Adipose tissue (tissue), 3 donors: ENCODE data around the gene PLA2G12A. TPM values are rescaled to one million over a fixed set of nuclear protein-coding genes. Genes with fewer than 3 reads are reported as not detected.
"Not testable (repeated sequence)": the region's sequence is repeated elsewhere in the genome, so short reads cannot be mapped to it uniquely, and the experiment has no call there.

Source experiments
- H3K27ac ChIP-seq: one replicate; pipeline ENCODE4 v1.5.1; 2013; ENCODE audit warnings: low read depth, low read length
- WGBS, 3 donors: extraction: QIAGEN DNeasy Blood & Tissue Kit; methylation state at CpG; one replicate each; pipeline ENCODE4 v1.1.7; 2013; 5-methylcytosine and 5-hydroxymethylcytosine counted together
- polyA plus RNA-seq, 3 donors: library from polyadenylated mRNA; stranded (reverse); fragments of 200-250 nt; gene quantifications; one replicate each; pipeline ENCODE4 v1.2.3, GENCODE V29; 2013
- donor health status: healthy with polysubstance abuse.
- donor health status: Bipolar disorder and iron deficiency.
- donor health status: healthy.

Gene PLA2G12A
- polyA plus RNA-seq, 3 donors: 11.0 to 42.5 (median 16.5) TPM

- WGBS, 3 donors: 85 to 96% (median 85%) methylated on average over 6 of the region's 6 CpGs
- H3K27ac ChIP-seq: no peak overlapping the region
Measured at GRCh38 chr4:109690690-109691410, 39.0 kb downstream of the PLA2G12A start.

- H3K27ac ChIP-seq: no peak overlapping the region
Measured at GRCh38 chr4:109684727-109685126, 45.1 kb downstream of the PLA2G12A start.

GRCh38 chr4:109683621-109684253 lies 46.1 kb downstream of the PLA2G12A start:
- WGBS, 3 donors: 80 to 92% (median 80%) methylated on average over 6 of the region's 6 CpGs
- no peak overlapping the region for H3K27ac ChIP-seq

GRCh38 chr4:109682875-109683274 lies 47.0 kb downstream of the PLA2G12A start:
- WGBS, 3 donors: 92 to 95% (median 93%) methylated on average over 2 of the region's 2 CpGs
- no peak overlapping the region for H3K27ac ChIP-seq

GRCh38 chr4:109678925-109679324 lies 50.9 kb downstream of the PLA2G12A start:
- not testable (repeated sequence) for H3K27ac ChIP-seq
- 97 to 99% (median 99%) methylated on average over 13 to 14 of the region's 14 CpGs for WGBS, 3 donors

GRCh38 chr4:109678472-109678871 lies 51.4 kb downstream of the PLA2G12A start:
- 96 to 99% (median 97%) methylated on average over 26 to 28 of the region's 28 CpGs for WGBS, 3 donors
- not testable (repeated sequence) for H3K27ac ChIP-seq

GRCh38 chr4:109676886-109677285 lies 53.0 kb downstream of the PLA2G12A start:
- 85 to 94% (median 89%) methylated on average over 1 of the region's 1 CpG for WGBS, 3 donors

GRCh38 chr4:109675843-109676242 lies 54.0 kb downstream of the PLA2G12A start:
- no peak overlapping the region for H3K27ac ChIP-seq
- 92 to 100% (median 100%) methylated on average over 1 of the region's 1 CpG for WGBS, 3 donors

More at GRCh38 chr4:109676886-109677285, 53.0 kb downstream of the PLA2G12A start:
- no peak overlapping the region for H3K27ac ChIP-seq

GRCh38 chr4:109675181-109675580 lies 54.7 kb downstream of the PLA2G12A start:
- 47 to 95% (median 85%) methylated on average over 3 of the region's 3 CpGs for WGBS, 3 donors
- no peak overlapping the region for H3K27ac ChIP-seq

GRCh38 chr4:109673303-109673702 lies 56.6 kb downstream of the PLA2G12A start:
- WGBS, 3 donors: 96 to 100% (median 96%) methylated on average over 1 of the region's 1 CpG
- H3K27ac ChIP-seq: no peak overlapping the region

- H3K27ac ChIP-seq: no peak overlapping the region
Measured at GRCh38 chr4:109672169-109672930, 57.5 kb downstream of the PLA2G12A start.

- no peak overlapping the region for H3K27ac ChIP-seq
Measured at GRCh38 chr4:109671350-109671749, 58.5 kb downstream of the PLA2G12A start.

GRCh38 chr4:109665783-109666485 lies 63.9 kb downstream of the PLA2G12A start:
- no peak overlapping the region for H3K27ac ChIP-seq
- 59 to 88% (median 78%) methylated on average over 5 of the region's 5 CpGs for WGBS, 3 donors

GRCh38 chr4:109662771-109663170 lies 67.1 kb downstream of the PLA2G12A start:
- WGBS, 3 donors: 65 to 81% (median 80%) methylated on average over 3 of the region's 3 CpGs
- H3K27ac ChIP-seq: no peak overlapping the region

- WGBS, 3 donors: 73 to 77% (median 74%) methylated on average over 2 of the region's 2 CpGs
- H3K27ac ChIP-seq: no peak overlapping the region
Measured at GRCh38 chr4:109662116-109662515, 67.8 kb downstream of the PLA2G12A start.
